ENCODE data around the gene IFT25. TPM values are rescaled to one million over a fixed set of nuclear protein-coding genes. Genes with fewer than 3 reads are reported as not detected.

Gene IFT25
- total and polyA plus RNA-seq, 2 donors, result 24.0 to 63.7 TPM

GRCh38 chr1:53929246-53929960 lies 16.1 kb downstream of the IFT25 start:
- Histone ChIP-seq H3K36me3 (ENCODE audit: insufficient read depth) (peaks cover 4% of the 10 kb centered on the region), H3K27ac (ENCODE audit: low read depth) (peak overlapping the region; percentile 50), H3K4me3 (ENCODE audit: low read depth, low read length) (no peak overlapping the region), H3K4me1 (ENCODE audit: insufficient read depth) (no peaks in the 10 kb centered on the region)
- 38% methylated on average over 2 of the region's 2 CpGs for WGBS
- no peak for DNase-seq (ENCODE audit: extremely low spot score)

GRCh38 chr1:53927376-53927881 lies 18.1 kb downstream of the IFT25 start:
- DNase-seq (ENCODE audit: extremely low spot score), result no peak
- Histone ChIP-seq H3K36me3 (ENCODE audit: insufficient read depth) (peaks cover 3% of the 10 kb centered on the region), H3K27ac (ENCODE audit: low read depth) (no peak overlapping the region), H3K4me1 (ENCODE audit: insufficient read depth) (no peaks in the 10 kb centered on the region), H3K4me3 (ENCODE audit: low read depth, low read length) (no peak overlapping the region)
- WGBS, result over 99% methylated on average over 2 of the region's 2 CpGs

- Histone ChIP-seq H3K4me1 (ENCODE audit: insufficient read depth) (no peaks in the 10 kb centered on the region), H3K36me3 (ENCODE audit: insufficient read depth) (peaks cover 2% of the 10 kb centered on the region), H3K4me3 (ENCODE audit: low read depth, low read length) (no peak overlapping the region), H3K27ac (ENCODE audit: low read depth) (no peak overlapping the region)
- 87% methylated on average over 3 of the region's 3 CpGs for WGBS
- DNase-seq (ENCODE audit: extremely low spot score), result no peak
These were observed 25.8 kb downstream of the IFT25 start for GRCh38 chr1:53919675-53920066.

- H3K36me3 ChIP-seq (ENCODE audit: insufficient read depth), result peaks cover 2% of the 10 kb centered on the region
- 86% methylated on average over 5 of the region's 5 CpGs for WGBS
- H3K4me1 ChIP-seq (ENCODE audit: insufficient read depth), result no peaks in the 10 kb centered on the region
- H3K27ac ChIP-seq (ENCODE audit: low read depth), result no peak overlapping the region
- no peak overlapping the region for H3K4me3 ChIP-seq (ENCODE audit: low read depth, low read length)
- DNase-seq (ENCODE audit: extremely low spot score), result no peak
These were observed 27.2 kb downstream of the IFT25 start for GRCh38 chr1:53918343-53918742.

GRCh38 chr1:53913352-53914033 lies 32.0 kb downstream of the IFT25 start:
- Histone ChIP-seq H3K4me3 (ENCODE audit: low read depth, low read length) (no peak overlapping the region), H3K4me1 (ENCODE audit: insufficient read depth) (no peaks in the 10 kb centered on the region), H3K36me3 (ENCODE audit: insufficient read depth) (no peaks in the 10 kb centered on the region), H3K27ac (ENCODE audit: low read depth) (no peak overlapping the region)
- no peak for DNase-seq (ENCODE audit: extremely low spot score)
- 79% methylated on average over 5 of the region's 5 CpGs for WGBS

GRCh38 chr1:53911442-53911841 lies 34.1 kb downstream of the IFT25 start:
- no peak for DNase-seq (ENCODE audit: extremely low spot score)
- Histone ChIP-seq H3K36me3 (ENCODE audit: insufficient read depth) (no peaks in the 10 kb centered on the region), H3K27ac (ENCODE audit: low read depth) (no peak overlapping the region), H3K4me3 (ENCODE audit: low read depth, low read length) (no peak overlapping the region), H3K4me1 (ENCODE audit: insufficient read depth) (no peaks in the 10 kb centered on the region)
- WGBS, result 95% methylated on average over 4 of the region's 4 CpGs

GRCh38 chr1:53909946-53910345 lies 35.6 kb downstream of the IFT25 start:
- H3K27ac ChIP-seq (ENCODE audit: low read depth), result no peak overlapping the region

GRCh38 chr1:53906121-53906520 lies 39.4 kb downstream of the IFT25 start:
- no peak for DNase-seq (ENCODE audit: extremely low spot score)
- Histone ChIP-seq H3K4me3 (ENCODE audit: low read depth, low read length) (no peak overlapping the region), H3K36me3 (ENCODE audit: insufficient read depth) (no peaks in the 10 kb centered on the region), H3K4me1 (ENCODE audit: insufficient read depth) (peaks cover 2% of the 10 kb centered on the region), H3K27ac (ENCODE audit: low read depth) (no peak overlapping the region)
- WGBS, result 95% methylated on average over 4 of the region's 4 CpGs

More at GRCh38 chr1:53909946-53910345, 35.6 kb downstream of the IFT25 start:
- Histone ChIP-seq H3K4me1 (ENCODE audit: insufficient read depth) (no peaks in the 10 kb centered on the region), H3K4me3 (ENCODE audit: low read depth, low read length) (no peak overlapping the region), H3K36me3 (ENCODE audit: insufficient read depth) (no peaks in the 10 kb centered on the region)
- no peak for DNase-seq (ENCODE audit: extremely low spot score)
- 84% methylated on average over 3 of the region's 3 CpGs for WGBS

GRCh38 chr1:53905509-53905908 lies 40.0 kb downstream of the IFT25 start:
- Histone ChIP-seq H3K4me1 (ENCODE audit: insufficient read depth) (peaks cover 2% of the 10 kb centered on the region), H3K27ac (ENCODE audit: low read depth) (no peak overlapping the region), H3K4me3 (ENCODE audit: low read depth, low read length) (no peak overlapping the region), H3K36me3 (ENCODE audit: insufficient read depth) (no peaks in the 10 kb centered on the region)
- 97% methylated on average over 8 of the region's 8 CpGs for WGBS
- no peak for DNase-seq (ENCODE audit: extremely low spot score)

- H3K27ac ChIP-seq (ENCODE audit: low read depth), result no peak overlapping the region
- no peak overlapping the region for H3K4me3 ChIP-seq (ENCODE audit: low read depth, low read length)
- H3K4me1 ChIP-seq (ENCODE audit: insufficient read depth), result peaks cover 2% of the 10 kb centered on the region
- DNase-seq (ENCODE audit: extremely low spot score), result no peak
- 64% methylated on average over 7 of the region's 7 CpGs for WGBS
- no peaks in the 10 kb centered on the region for H3K36me3 ChIP-seq (ENCODE audit: insufficient read depth)
These were observed 43.0 kb downstream of the IFT25 start for GRCh38 chr1:53902235-53903138.

GRCh38 chr1:53899708-53900107 lies 45.8 kb downstream of the IFT25 start:
- H3K4me3 ChIP-seq (ENCODE audit: low read depth, low read length), result no peak overlapping the region
- H3K4me1 ChIP-seq (ENCODE audit: insufficient read depth), result peaks cover 2% of the 10 kb centered on the region
- no peak overlapping the region for H3K27ac ChIP-seq (ENCODE audit: low read depth)
- no peak for DNase-seq (ENCODE audit: extremely low spot score)
- no peaks in the 10 kb centered on the region for H3K36me3 ChIP-seq (ENCODE audit: insufficient read depth)
- WGBS, result 81% methylated on average over 3 of the region's 3 CpGs

- peaks cover 2% of the 10 kb centered on the region for H3K4me1 ChIP-seq (ENCODE audit: insufficient read depth)
- peak; percentile 32 for DNase-seq (ENCODE audit: extremely low spot score)
- no peak overlapping the region for H3K27ac ChIP-seq (ENCODE audit: low read depth)
- H3K4me3 ChIP-seq (ENCODE audit: low read depth, low read length), result no peak overlapping the region
- WGBS, result 5% methylated on average over 2 of the region's 2 CpGs
- H3K36me3 ChIP-seq (ENCODE audit: insufficient read depth), result no peaks in the 10 kb centered on the region
These were observed 46.3 kb downstream of the IFT25 start for GRCh38 chr1:53899206-53899628.

GRCh38 chr1:53896635-53897229 lies 48.8 kb downstream of the IFT25 start:
- 20% methylated on average over 2 of the region's 2 CpGs for WGBS
- DNase-seq (ENCODE audit: extremely low spot score), result no peak
- no peak overlapping the region for H3K27ac ChIP-seq (ENCODE audit: low read depth)
- no peak overlapping the region for H3K4me3 ChIP-seq (ENCODE audit: low read depth, low read length)
- H3K36me3 ChIP-seq (ENCODE audit: insufficient read depth), result no peaks in the 10 kb centered on the region
- no peaks in the 10 kb centered on the region for H3K4me1 ChIP-seq (ENCODE audit: insufficient read depth)

Measured in urinary bladder (tissue), 4 donors.